Amniotic stem cell (primary cell): ENCODE data around the gene AFTPH.
A peak's percentile ranks its signal among the peaks of the same experiment; 100 is the strongest.

Experiments
- DNase-seq: peaks from one replicate; lab custom pipeline; 2025; lab: John Stamatoyannopoulos, UW

AFTPH gene

GRCh38 chr2:64542071-64543007 is 18.2 kb downstream of the AFTPH start:
- no peak for DNase-seq

DNA sequence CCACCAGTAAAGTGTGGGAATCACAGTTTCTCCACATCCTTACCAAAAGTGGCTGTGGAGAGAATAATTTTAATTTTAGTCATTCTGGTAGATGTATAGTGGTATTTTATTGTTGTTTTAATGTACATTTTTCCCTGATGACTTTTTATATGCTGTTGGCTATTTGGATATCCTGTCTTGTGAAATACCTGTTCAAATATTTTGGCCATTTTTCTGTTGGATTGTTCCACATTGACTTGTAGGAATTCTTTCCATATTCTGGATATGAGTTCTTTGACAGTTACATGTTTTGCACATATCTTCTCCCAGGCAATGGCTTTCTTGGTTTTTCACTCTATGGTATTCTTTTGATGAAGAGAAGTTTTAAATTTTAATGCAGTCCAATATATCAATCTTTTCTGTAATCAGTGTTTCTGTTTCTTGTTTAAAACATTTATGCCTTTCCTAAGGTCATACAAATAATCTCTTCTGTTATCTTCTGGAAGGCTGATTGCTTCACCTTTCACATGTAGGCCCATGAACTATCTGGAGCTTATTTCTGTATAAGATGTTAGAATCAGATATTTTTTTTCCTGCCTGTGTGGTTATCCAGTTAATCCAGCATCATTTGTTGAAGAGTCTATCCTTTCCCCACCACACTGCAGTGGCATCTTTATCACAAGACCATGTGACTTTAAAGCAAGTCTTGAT is 19.0 kb downstream of the AFTPH start:
- DNase-seq: no peak

- no peak for DNase-seq
Measured at GRCh38 chr2:64548761-64549160, 24.6 kb downstream of the AFTPH start.

DNA sequence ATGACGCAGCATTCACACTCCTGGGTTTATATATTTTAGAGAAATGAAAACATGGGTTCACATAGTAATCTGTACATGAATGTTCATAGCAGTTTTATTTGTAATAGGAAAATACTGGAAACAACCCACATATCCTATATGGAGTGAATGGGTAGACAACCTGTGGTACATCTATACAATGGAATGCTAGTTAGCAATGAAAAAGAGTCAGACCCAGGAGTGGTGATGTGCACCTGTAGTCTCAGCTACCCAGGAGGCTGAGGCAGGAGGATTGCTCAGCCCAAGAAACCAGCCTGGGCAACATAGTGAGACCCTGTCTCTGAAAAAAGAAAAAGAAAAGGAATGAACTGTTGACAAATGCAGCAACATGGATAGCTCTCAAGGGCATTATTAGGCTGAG is 25.9 kb downstream of the AFTPH start:
- DNase-seq: no peak

GRCh38 chr2:64551851-64552250 is 27.7 kb downstream of the AFTPH start:
- no peak for DNase-seq

DNA sequence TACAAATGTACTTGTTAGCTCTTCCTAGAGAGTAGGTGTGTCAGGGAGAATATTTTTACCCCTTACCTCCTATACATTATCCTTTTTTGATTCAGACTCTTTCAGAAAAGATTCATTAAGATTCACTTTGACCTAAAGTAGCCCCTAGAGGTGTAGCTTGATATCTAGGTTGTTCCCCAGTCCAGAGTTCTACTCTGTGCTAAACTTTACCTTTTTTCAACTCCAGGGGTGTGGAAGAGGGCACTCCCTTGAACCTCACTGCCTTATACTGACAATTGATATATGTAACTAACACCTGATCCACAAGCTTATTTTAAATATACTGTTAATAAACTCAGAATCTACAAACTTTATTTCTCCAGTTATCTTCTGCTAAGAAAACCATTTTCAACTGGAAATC is 30.0 kb downstream of the AFTPH start:
- DNase-seq: no peak

DNA sequence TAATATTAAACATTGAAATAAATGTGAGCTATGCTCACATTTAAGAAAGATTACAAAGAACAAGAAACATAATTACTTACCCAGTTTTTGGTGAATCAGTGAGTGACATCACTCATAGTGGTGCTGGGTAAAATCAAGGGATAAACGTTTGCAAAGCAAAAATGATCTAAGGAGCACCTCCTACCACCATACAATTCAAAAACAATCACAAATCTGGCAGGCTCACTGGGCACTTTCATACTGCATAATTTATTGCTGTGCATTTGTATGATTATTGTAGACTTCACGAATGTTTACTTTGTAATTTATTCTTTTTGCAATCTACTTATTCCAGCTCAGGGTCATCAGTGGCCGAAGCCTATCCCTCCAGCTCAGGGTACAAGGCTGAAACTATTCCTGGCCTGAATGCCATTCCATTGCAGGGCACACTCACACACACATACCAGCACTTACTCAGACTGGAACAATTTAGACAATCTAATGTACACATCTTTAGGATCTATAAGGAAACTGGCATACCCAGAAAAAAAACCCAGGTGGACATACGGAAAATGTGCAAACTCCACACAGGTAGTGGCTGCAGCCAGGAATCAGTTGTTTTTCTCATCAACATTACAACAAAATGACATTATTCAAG is 34.4 kb downstream of the AFTPH start:
- DNase-seq: no peak

- no peak for DNase-seq
Measured at GRCh38 chr2:64562148-64562784, 38.1 kb downstream of the AFTPH start.

GRCh38 chr2:64563436-64563938 is 39.4 kb downstream of the AFTPH start:
- DNase-seq: no peak

GRCh38 chr2:64565949-64566710 is 42.0 kb downstream of the AFTPH start:
- no peak for DNase-seq

GRCh38 chr2:64567473-64567872 is 43.3 kb downstream of the AFTPH start:
- no peak for DNase-seq

GRCh38 chr2:64568836-64569235 is 44.7 kb downstream of the AFTPH start:
- no peak for DNase-seq

DNA sequence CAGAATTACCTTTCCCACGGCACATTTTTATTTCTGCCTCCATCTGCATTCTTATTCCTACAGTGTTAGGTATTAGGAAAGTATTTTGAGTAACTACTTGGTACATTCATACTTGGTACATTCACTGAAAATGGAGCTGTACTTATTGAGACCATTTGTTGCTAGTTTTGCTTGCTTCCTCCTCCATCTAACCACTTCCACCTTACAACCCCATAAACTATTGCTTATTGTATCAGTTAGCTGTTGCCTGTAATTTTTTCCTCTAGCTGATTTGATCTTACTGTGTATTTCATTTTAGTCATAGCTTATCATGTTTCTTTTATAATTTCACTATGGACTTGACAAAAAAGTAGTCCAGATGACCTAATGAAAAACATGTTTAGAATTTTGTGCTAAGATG is 50.7 kb downstream of the AFTPH start:
- no peak for DNase-seq

DNA sequence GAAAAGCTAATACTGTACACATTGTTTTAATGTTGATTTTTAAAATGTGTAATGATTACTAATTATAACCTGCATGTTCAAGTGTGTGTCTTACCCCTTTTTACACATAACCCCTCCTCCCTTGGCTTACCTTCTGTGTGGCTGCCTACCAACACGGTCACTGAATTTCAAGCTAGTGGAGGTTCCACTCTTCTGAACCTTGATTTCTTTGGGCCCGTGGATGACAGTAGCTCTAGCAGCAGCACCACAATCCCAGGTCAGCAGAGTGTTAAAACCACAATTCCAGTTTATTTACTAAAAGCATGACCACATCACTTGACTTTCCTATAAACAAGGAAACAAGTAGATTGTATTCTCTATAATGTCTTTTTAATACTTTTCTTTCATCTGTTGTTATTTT is 56.9 kb downstream of the AFTPH start:
- no peak for DNase-seq

DNA sequence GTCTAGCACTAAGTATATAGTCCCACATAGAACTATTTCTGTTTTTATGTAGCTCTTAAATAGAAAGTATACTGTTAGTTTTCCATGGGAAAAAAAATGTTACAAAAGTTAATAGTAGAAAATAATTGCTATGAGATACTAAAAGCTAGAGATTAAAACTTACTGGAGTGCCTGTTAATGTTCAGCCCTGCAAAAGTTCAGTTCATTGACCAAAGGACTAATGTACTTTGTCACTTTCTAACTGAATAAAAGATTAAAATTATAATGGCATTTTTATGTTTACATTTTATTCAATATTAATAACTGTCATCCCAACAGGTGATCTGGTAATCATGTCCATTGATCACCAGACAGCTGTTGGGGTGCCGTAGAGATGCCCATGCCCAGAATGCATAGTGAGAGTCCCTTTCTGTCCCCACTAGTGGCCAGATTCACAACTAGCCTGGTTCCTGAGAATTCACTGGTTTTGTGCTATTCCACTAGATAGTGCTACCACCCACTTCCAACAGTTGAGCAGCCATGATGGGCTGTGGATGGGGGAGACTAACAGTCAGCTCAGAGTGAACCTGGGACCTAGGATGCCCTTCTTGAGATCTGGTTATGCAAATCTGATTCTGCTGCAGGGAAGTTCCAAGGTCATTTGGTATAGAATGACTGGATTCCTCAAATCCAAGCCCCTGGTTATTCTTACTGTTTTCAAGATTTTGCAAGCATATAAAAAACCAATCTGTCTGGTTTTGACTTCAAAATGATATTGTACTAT is 57.8 kb downstream of the AFTPH start:
- no peak for DNase-seq

DNA sequence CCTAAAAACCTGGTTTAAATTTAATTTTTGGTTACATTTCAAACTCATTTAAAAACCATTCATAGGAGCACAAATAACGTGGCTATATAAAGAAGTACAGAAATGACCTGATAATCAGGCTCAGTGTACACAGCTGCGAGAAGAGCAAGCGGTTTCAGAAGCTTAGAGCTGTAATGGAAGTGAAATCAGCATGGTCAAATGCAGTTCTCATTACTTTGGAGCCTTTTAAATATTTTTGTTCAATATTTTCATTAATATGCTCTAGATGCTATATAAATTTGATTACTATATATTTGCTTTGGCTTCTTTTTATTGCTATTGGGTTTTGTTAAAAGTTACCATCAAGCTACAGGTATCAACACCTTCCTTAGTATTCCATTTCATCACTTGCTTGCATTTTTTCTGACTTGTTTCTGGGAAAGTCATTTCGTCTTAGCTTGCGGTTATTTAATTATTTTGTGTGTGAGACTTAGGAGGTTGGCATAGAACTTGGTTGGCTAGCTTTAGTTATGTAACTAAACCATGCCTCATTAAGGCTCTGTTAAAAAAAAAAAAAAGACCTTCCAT is 58.7 kb downstream of the AFTPH start:
- DNase-seq: no peak

- DNase-seq: no peak
Measured at GRCh38 chr2:64586054-64586453, 61.9 kb downstream of the AFTPH start.

DNA sequence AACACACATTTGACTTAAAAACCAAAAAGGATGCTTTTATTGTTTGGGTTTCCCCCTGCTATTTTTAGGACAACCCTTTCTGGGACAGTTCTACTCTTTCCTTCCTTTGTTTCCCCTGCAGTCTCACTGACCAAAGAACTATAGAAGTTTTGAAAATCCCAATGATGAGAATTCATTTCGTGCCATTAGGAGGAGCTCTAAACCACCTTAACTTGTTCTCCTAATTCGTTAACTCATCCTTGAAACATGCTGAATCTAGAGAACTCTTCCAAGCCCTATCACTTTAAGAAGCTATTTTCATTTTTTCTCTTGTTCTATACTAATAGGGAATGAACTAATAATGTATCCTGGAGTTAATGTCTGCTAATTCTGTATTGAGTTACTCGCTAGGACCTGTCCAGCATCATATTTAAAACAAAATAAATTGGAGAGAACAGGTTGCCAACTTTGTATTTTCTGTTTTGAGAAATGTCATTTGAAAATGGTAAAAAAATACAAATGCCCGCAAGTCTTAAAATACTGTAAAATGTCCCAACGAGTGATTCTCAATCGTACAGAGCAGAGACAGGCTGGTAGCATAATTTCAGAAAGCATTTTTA is 62.9 kb downstream of the AFTPH start:
- DNase-seq: peak; percentile 57

DNA sequence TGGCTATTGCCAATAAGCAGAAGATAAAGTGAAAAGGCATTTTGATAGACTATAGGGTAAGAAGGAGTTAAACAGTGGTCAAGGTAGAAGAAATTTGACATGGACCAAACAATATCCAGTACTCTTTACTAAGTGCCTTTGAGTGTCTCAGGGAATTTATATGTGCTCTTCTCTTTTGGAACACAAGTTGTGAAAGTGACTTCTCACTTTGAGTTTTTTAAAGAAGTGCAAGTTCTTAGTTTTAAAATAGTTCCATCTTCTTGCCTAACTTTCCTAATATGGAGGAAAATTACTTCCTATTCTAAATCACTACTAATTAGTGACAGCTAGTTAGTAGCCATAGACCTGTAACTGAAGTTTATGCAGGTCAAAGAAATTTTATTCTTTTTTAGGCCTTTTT is 63.4 kb downstream of the AFTPH start:
- DNase-seq: no peak

DNA sequence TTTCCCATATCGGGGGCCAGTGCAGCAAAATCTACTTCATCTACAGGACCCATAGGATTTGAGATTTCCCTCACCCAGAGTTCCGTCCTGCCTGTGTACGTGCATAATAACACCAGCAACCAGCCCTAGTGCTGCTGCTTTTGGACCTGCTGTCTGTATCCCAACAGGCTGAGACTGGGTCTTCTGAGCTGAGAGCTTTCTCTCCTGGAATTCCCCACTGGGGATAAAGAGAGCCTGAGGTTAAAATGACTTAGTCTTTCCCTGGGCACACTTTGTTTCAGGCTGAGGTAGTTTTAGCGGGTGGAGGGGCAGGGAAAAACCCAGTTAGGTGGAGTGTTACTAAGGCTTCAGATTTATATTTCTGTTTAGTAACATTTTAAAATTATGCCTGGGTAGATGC is 67.1 kb downstream of the AFTPH start:
- no peak for DNase-seq
